ENCODE measurements around the gene C3orf52.

C3orf52 gene

DNA sequence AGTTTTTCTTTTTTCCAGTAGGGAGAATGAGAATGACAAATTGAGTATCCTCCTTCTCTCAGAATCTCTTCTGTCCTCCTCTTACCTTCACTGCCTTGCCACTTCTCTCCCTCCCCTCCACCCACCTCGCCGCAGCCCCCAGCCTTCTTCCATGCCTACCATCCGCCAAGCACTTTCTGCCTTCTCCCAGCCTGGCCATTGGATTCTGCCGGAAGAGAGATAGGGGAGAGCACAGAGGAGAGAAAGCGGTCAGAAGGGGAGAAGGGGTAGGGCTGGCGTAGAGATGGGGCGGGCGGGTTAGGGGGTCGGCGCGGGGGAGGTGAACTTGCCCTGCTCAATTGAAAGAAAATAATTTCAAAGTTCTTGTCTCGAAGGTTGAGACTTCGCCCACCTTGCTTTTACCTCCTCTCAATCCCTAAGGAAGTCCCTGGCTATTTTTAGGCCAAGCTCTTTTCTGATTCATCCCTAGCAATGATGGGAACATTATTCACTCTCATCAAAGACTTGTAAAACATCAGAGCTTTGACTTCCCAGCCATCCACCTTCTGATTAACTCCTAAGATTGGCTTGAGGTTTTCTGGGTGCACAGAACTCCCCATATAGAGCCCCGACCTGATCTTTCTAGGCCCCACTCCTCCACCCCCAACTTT is 811 bp downstream of the C3orf52 start:
- TF ChIP-seq, protein P1, sequence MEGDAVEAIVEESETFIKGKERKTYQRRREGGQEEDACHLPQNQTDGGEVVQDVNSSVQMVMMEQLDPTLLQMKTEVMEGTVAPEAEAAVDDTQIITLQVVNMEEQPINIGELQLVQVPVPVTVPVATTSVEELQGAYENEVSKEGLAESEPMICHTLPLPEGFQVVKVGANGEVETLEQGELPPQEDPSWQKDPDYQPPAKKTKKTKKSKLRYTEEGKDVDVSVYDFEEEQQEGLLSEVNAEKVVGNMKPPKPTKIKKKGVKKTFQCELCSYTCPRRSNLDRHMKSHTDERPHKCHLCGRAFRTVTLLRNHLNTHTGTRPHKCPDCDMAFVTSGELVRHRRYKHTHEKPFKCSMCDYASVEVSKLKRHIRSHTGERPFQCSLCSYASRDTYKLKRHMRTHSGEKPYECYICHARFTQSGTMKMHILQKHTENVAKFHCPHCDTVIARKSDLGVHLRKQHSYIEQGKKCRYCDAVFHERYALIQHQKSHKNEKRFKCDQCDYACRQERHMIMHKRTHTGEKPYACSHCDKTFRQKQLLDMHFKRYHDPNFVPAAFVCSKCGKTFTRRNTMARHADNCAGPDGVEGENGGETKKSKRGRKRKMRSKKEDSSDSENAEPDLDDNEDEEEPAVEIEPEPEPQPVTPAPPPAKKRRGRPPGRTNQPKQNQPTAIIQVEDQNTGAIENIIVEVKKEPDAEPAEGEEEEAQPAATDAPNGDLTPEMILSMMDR (conservative IDR thresholded peaks at IDR 0.05; ENCODE audit: low read depth, low read length) = no peak
- peak overlapping the region; percentile 74 for H3K4me3 ChIP-seq (ENCODE audit: low read depth, low read length)
- peak; percentile 23 for DNase-seq (ENCODE audit: low read depth)

DNA sequence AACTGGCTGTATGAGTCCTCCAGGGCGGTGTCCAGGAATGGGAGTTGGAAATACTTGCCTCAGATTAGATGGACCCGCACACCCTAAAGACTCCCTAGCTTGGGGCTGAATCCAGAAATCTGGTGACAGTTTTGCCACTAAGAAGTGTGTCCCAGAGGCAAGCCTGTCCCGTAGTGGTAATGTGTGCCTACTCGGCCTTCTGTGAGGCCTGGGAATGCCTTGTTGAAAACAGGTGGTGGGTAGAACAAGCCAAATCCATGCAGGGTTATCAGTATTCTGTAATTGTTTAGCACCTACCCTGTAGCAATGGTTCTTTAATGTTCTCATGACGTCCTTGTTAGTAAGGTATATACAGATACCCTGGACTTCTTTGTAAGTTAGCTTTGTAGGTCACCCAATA is 1.6 kb downstream of the C3orf52 start:
- no peak for DNase-seq (ENCODE audit: low read depth)
- H3K4me3 ChIP-seq (ENCODE audit: low read depth, low read length) = no peak overlapping the region
- TF ChIP-seq, protein P1 (conservative IDR thresholded peaks at IDR 0.05; ENCODE audit: low read depth, low read length) = no peak

DNA sequence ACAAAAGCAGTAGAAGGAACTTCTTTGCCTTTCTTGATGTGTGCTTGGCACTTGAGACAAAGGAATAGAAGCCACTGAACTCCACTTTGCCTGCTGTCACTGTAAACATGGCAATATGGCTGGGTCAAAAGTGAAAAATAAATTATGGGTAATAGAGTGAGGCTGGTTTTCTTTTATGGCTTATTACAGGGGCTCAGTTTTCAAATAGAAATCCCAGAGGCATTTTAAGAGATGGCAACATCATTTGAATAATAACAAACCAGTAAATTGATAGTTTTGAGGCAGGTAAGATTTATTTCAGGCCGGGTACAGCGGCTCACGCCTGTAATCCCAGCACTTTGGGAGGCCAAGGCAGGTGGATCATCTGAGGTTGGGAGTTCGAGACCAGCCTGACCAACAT is 2.8 kb downstream of the C3orf52 start:
- H3K4me3 ChIP-seq (ENCODE audit: low read depth, low read length) = no peak overlapping the region
- no peak for DNase-seq (ENCODE audit: low read depth)
- TF ChIP-seq, protein P1 (conservative IDR thresholded peaks at IDR 0.05; ENCODE audit: low read depth, low read length) = no peak

DNA sequence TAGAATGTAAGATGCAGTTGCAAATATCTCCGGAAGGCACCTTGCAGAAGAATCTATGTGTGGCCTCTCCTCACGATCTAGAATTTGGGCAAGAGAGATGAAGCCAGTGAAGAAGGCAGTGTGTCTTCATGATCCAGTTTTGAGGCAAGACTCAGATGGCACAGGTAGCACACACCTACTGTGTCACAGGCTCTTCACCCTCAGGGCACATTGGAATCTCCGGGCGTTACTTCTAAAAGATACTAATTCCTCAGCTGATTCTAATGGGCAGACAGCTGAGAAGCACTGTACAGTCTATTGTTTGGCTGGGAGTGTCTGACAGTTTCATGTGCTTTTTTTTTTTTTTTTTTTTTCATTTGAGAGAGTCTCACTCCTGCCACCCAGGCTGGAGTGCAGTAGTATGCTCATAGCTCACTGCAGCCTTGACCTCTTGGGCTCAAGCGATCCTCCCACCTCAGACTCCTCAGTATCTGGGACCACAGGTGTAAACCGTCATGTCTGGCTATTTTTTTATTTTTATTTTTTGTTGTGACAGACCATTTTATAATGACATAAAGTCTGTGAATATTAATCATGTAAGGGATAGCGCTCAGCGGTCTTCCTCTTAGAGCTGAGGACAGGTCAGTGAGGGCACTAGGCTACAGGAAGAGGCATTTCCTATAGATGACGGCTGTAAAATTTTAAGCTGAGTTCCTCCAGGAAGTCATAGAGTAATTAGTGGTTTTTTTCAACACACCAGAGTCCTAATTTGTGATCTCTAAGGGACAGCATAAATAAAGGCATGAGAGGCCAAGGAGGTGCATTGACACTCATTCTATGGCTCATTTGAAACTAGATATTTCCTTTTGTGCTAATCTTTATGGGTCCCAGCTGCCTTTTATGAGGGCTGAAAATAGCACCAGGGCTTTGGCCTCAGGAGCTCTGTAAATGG is 4.0 kb downstream of the C3orf52 start:
- TF ChIP-seq, protein P1 (conservative IDR thresholded peaks at IDR 0.05; ENCODE audit: low read depth, low read length) = no peak
- DNase-seq (ENCODE audit: low read depth) = no peak
- H3K4me3 ChIP-seq (ENCODE audit: low read depth, low read length) = no peak overlapping the region

DNA sequence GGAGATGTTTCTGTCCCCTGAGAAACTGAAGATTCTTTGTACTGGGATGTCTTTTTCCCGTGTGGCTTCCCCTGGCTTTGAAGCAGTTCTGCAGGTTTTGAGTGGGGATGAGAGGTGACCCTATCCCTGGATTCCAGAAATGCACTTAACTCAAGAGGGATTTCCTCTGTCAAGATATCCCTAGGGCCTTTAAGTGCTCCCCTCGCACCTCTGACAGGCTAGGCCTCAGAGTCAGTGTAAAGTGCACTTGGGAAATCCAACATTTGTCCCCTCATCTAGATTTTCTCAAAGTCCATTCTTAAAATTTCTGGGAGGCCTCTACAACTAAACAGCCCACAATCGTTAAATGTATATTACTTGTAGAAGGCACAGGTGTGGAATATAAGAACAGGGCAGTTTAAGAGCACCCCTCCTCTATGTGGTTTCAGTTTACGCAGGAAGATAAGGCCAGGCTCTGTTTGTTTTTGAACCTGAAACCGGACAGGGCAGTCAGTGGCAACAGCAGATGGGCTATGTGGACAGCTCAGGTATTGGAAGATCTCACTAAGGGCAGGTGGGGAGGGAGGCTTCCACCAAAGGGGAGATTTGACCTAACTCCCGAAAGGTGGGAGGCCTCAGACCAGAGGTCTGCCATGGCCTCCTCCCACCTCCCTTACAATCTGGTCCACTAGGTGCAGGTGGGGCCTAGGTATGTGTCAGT is 4.8 kb downstream of the C3orf52 start:
- H3K4me3 ChIP-seq (ENCODE audit: low read depth, low read length) = no peak overlapping the region
- no peak for DNase-seq (ENCODE audit: low read depth)
- TF ChIP-seq, protein P1 (conservative IDR thresholded peaks at IDR 0.05; ENCODE audit: low read depth, low read length) = no peak

DNA sequence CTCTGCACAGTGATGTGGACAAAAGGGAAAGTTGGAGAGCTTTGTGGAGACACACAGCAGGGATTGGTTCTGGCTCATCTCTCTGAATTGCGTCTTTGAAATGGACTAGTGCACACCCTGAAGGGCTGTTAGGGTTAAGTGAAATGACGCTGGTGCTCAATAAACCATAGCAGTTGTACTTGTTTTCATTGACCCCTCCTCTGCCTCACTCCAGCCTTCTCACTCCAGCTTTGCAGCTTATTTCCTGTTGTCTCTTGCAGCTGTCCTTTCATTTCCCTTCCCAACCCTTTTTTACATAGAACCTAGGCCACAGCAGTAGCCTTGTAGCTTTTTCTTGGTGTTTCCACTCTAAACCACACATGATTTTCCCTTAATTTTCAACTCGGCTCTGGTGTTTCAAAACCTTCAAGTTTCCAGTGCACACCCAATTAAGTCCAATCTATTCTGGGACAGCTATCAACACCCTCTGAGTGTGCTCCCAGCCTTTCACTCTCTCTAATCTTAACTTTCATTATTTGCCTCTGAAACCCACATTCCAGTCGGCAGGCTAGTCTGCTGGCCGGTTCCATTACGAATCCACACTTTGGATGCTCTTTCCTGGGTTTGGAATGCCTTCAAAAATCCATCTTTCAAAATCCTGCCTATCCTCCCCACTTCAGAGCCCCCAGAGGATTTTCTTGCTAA is 6.4 kb downstream of the C3orf52 start:
- DNase-seq (ENCODE audit: low read depth) = peak; percentile 59
- H3K4me3 ChIP-seq (ENCODE audit: low read depth, low read length) = no peak overlapping the region
- TF ChIP-seq, protein P1 (conservative IDR thresholded peaks at IDR 0.05; ENCODE audit: low read depth, low read length) = no peak

Data from choroid plexus epithelial cell (primary cell).